CD4-positive, alpha-beta T cell (primary cell): ENCODE results near the gene CASR. TPM values are rescaled to one million over a fixed set of nuclear protein-coding genes. Genes with fewer than 3 reads are reported as not detected.

Experiments used
- ATAC-seq: fragments of 200-7000 bp; cut with Tn5 transposase; one replicate; pipeline ENCODE4 v1.10.0; 2022; ENCODE audit warnings: mild to moderate bottlenecking; ENCODE audit not compliant: poor library complexity
- CTCF ChIA-PET: fragments of 350-600 bp; sonication (Branson Sonifier 250); formaldehyde crosslinking; loops from one replicate; lab custom pipeline; 2021; ENCODE audit warnings: antibody characterized with exemption, inconsistent platforms; lab: Charles Lee
- POLR2A ChIA-PET: fragments of 350-600 bp; sonication (Branson Sonifier 250); formaldehyde crosslinking; loops from one replicate; lab custom pipeline; 2021; ENCODE audit warnings: antibody characterized with exemption, inconsistent platforms; lab: Charles Lee
- DNase-seq, 14 experiments: peaks; one replicate each; pipeline ENCODE4 v3.0.0-alpha.2; 2013 to 2020; ENCODE audit warnings: mixed read lengths in 2 of 14
- H3K27ac ChIP-seq, 2 donors: one replicate each; pipeline versions ENCODE4 v1.5.1 to v1.7.0; 2013; ENCODE audit warnings: low read length in 2 of 2, low read depth in 1 of 2, mild to moderate bottlenecking in 1 of 2
- H3K27me3 ChIP-seq, 2 experiments: 1 replicate in 1 of 2; 2 replicates in 1 of 2; pipeline versions ENCODE4 v1.6.1 to v1.7.0; 2013; ENCODE audit warnings: low read length in 2 of 2, control low read depth in 1 of 2, mild to moderate bottlenecking in 1 of 2, moderate library complexity in 1 of 2; ENCODE audit not compliant: insufficient read depth in 2 of 2, control insufficient read depth in 1 of 2
- H3K36me3 ChIP-seq: one replicate; pipeline ENCODE4 v1.6.1; 2013; ENCODE audit warnings: low read length, control low read depth; ENCODE audit not compliant: insufficient read depth
- H3K4me1 ChIP-seq: one replicate; pipeline ENCODE4 v1.6.1; 2013; ENCODE audit warnings: low read length, control low read depth; ENCODE audit not compliant: insufficient read depth
- H3K4me3 ChIP-seq: one replicate; pipeline ENCODE4 v1.5.1; 2013; ENCODE audit warnings: mild to moderate bottlenecking, low read length, moderate library complexity
- H3K9me3 ChIP-seq, 2 experiments: 1 replicate in 1 of 2; 2 replicates in 1 of 2; pipeline versions ENCODE4 v1.6.1 to v1.7.0; 2013; ENCODE audit warnings: low read length in 2 of 2, mild to moderate bottlenecking in 2 of 2, control low read depth in 1 of 2, moderate library complexity in 1 of 2; ENCODE audit not compliant: control insufficient read depth in 1 of 2, insufficient read depth in 1 of 2
- H3K27ac Mint-ChIP-seq: one replicate; pipeline ENCODE4 v1.8.0; 2020; ENCODE audit warnings: mixed read lengths
- H3K27me3 Mint-ChIP-seq: one replicate; pipeline ENCODE4 v1.8.0; 2021; ENCODE audit warnings: mixed read lengths
- H3K36me3 Mint-ChIP-seq: one replicate; pipeline ENCODE4 v1.8.0; 2021; ENCODE audit warnings: low read depth, mixed read lengths
- H3K4me1 Mint-ChIP-seq: one replicate; pipeline ENCODE4 v1.8.0; 2021; ENCODE audit warnings: low read depth, mixed read lengths
- H3K4me3 Mint-ChIP-seq: one replicate; pipeline ENCODE4 v1.8.0; 2020; ENCODE audit warnings: mild to moderate bottlenecking, mixed read lengths
- H3K9me3 Mint-ChIP-seq: one replicate; pipeline ENCODE4 v1.8.0; 2020; ENCODE audit warnings: mixed read lengths
- CTCF ChIP-seq: fragments of 200-600 bp; IDR thresholded peaks from one replicate; pipeline ENCODE4 v1.8.0; 2022; ENCODE audit warnings: antibody characterized with exemption, mild to moderate bottlenecking
- intact Hi-C, 2 experiments: fragments of 100-400 bp; cut with DNase I in 1 of 2; cut with micrococcal nuclease in 1 of 2; formaldehyde crosslinking; loops; one replicate each; pipeline versions ENCODE4 v1.15.1 to v1.9.0; 2023 to 2025; cut with DNase I, micrococcal nuclease
- total RNA-seq, 174 experiments: library from RNA in 2 of 174; stranded (reverse) in 2 of 174; gene quantifications; one replicate each; pipeline ENCODE4 v1.2.3 and lab custom pipeline; 2021 to 2026

The CASR gene
- total RNA-seq, 2 experiments from 2014 or later, result 0.03 TPM

GRCh38 chr3:122258757-122259371 lies 75.4 kb downstream of the CASR start:
- Mint-ChIP-seq H3K4me3 (no peak overlapping the region), H3K27me3 (peaks cover 3% of the 10 kb centered on the region), H3K4me1 (no peaks in the 10 kb centered on the region), H3K36me3 (no peaks in the 10 kb centered on the region), H3K27ac (no peak overlapping the region), H3K9me3 (no peaks in the 10 kb centered on the region)
- no peaks in the 10 kb centered on the region for H3K36me3 ChIP-seq
- ChIA-PET POLR2A (interaction anchor here (1.0 kb wide), 1 partner anchor 157 kb away, joined by 3 read pairs; no protein-coding TSS in a partner anchor), CTCF (interaction anchor here (0.6 to 0.7 kb wide), 2 partner anchors 437 to 1231 kb away, joined by 3 to 4 read pairs; no protein-coding TSS in a partner anchor)
- peak; percentile 22 for TF ChIP-seq CTCF
- H3K4me1 ChIP-seq, result no peaks in the 10 kb centered on the region
- intact Hi-C loops, result no loop called here
- no peaks in the 10 kb centered on the region for H3K9me3 ChIP-seq
- no peak overlapping the region for H3K27ac ChIP-seq
- ATAC-seq (no peak), DNase-seq (peak in 6 of 14 experiments; percentile 15 to 73 (median 32))
- no peaks in the 10 kb centered on the region for H3K27me3 ChIP-seq
- no peak overlapping the region for H3K4me3 ChIP-seq

- CTCF ChIA-PET, result no interaction called here
- H3K4me3 ChIP-seq, result no peak overlapping the region
- H3K4me1 Mint-ChIP-seq, result no peaks in the 10 kb centered on the region
- no peak for ATAC-seq
- H3K36me3 ChIP-seq, result no peaks in the 10 kb centered on the region
- no peak for DNase-seq
- POLR2A ChIA-PET, result no interaction called here
- no peaks in the 10 kb centered on the region for H3K9me3 Mint-ChIP-seq
- H3K4me3 Mint-ChIP-seq, result no peak overlapping the region
- intact Hi-C loops, result no loop called here
- H3K9me3 ChIP-seq, result no peaks in the 10 kb centered on the region
- H3K27ac Mint-ChIP-seq, result no peak overlapping the region
- H3K27me3 Mint-ChIP-seq, result peaks cover 5% of the 10 kb centered on the region
- TF ChIP-seq CTCF, result no peak
- no peaks in the 10 kb centered on the region for H3K27me3 ChIP-seq
- H3K36me3 Mint-ChIP-seq, result no peaks in the 10 kb centered on the region
- H3K4me1 ChIP-seq, result no peaks in the 10 kb centered on the region
- H3K27ac ChIP-seq, result no peak overlapping the region
Observed at GRCh38 chr3:122260206-122260605, 76.7 kb downstream of the CASR start.

GRCh38 chr3:122263058-122263457 lies 79.6 kb downstream of the CASR start:
- TF ChIP-seq CTCF, result no peak
- no peak for DNase-seq
- Histone ChIP-seq H3K4me1 (no peaks in the 10 kb centered on the region), H3K27me3 (no peaks in the 10 kb centered on the region), H3K27ac (no peak overlapping the region), H3K36me3 (no peaks in the 10 kb centered on the region), H3K4me3 (no peak overlapping the region), H3K9me3 (no peaks in the 10 kb centered on the region)
- Mint-ChIP-seq H3K36me3 (no peaks in the 10 kb centered on the region), H3K27me3 (peaks cover 8% of the 10 kb centered on the region), H3K9me3 (no peaks in the 10 kb centered on the region), H3K4me3 (no peak overlapping the region), H3K4me1 (no peaks in the 10 kb centered on the region), H3K27ac (no peak overlapping the region)
- POLR2A ChIA-PET, result no interaction called here
- CTCF ChIA-PET, result interaction anchor here (0.5 kb wide), 1 partner anchor 366 kb away, joined by 3 read pairs; no protein-coding TSS in a partner anchor
- intact Hi-C loops, result no loop called here
- no peak for ATAC-seq
